Dermis blood vessel endothelial cell (primary cell): ENCODE data around the gene DTNB. TPM values are rescaled to one million over a fixed set of nuclear protein-coding genes. Genes with fewer than 3 reads are reported as not detected.
"Not testable (repeated sequence)": the region's sequence is repeated elsewhere in the genome, so short reads cannot be mapped to it uniquely, and the experiment has no call there.

ENCODE experiments used
- DNase-seq: peaks from one replicate; pipeline ENCODE4 v3.0.0; 2010
- total RNA-seq: library from RNA; depleted of rRNA; stranded (reverse); fragments of >200 nt; gene quantifications from 2 replicates; pipeline ENCODE4 v1.2.3, GENCODE V29; 2014

DTNB gene
- total RNA-seq, 1 donor from 2014 or later = 7.7 TPM

- no peak for DNase-seq
Observed at GRCh38 chr2:25411753-25412152, 261.6 kb downstream of the DTNB start.

GRCh38 chr2:25411281-25411680 is 262.1 kb downstream of the DTNB start:
- DNase-seq = no peak

DNA sequence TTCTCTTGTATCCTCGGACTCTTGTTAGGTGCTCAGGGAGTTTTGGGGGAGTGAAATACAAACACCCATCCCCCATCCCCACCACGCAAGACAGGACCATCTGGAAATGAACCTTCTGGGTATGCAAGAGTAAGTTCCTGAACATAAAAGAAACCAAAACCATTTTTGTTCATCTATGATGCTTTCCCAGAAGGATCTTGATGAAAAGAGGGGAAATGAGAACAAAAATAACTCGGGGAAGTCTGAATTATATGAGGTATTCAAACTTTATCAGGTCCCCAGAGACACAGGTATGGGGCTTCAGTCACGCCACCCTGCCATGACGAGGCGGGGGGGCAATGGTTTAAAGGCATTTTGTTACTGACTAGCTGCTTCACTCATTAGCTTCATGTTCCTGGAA is 263.0 kb downstream of the DTNB start:
- no peak for DNase-seq

- no peak for DNase-seq
Observed at GRCh38 chr2:25409468-25409867, 263.9 kb downstream of the DTNB start.

GRCh38 chr2:25409044-25409443 is 264.3 kb downstream of the DTNB start:
- no peak for DNase-seq

DNA sequence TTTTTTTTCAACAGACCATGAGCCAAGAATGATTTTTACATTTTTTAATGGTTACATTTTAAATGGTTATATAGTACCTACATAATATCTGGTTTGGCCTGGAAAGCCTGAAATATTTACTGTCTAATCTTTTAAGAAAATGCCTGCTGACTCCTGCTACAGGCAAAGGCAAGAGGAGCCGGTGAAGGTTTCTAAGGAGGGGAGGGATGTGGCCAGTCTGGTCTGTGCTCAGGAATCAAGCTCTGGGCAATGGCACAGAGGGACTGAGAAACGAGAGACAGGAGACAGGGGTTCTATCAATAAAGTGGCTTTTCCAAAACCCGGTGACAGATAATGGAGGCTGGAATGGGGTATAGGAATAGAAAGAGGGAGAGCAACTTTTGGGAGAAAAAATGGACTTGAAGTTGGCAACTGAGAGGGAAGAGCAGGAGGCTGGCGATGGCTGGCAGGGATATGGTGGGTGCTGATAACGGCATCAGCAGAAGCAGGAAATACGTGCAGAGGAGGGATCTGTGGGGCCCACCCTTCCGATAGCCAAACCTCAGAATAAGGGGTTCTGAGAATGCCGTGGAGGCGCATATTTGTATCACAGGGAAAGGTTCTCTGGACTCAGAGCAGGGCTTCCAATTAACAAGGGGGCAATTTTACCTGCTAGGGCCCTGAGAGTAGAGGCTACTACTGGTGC is 267.6 kb downstream of the DTNB start:
- no peak for DNase-seq

GRCh38 chr2:25403120-25403760 is 270.1 kb downstream of the DTNB start:
- not testable (repeated sequence) for DNase-seq

GRCh38 chr2:25402477-25402876 is 270.9 kb downstream of the DTNB start:
- no peak for DNase-seq

GRCh38 chr2:25401307-25402026 is 271.9 kb downstream of the DTNB start:
- no peak for DNase-seq

GRCh38 chr2:25400576-25401216 is 272.7 kb downstream of the DTNB start:
- DNase-seq = no peak

DNA sequence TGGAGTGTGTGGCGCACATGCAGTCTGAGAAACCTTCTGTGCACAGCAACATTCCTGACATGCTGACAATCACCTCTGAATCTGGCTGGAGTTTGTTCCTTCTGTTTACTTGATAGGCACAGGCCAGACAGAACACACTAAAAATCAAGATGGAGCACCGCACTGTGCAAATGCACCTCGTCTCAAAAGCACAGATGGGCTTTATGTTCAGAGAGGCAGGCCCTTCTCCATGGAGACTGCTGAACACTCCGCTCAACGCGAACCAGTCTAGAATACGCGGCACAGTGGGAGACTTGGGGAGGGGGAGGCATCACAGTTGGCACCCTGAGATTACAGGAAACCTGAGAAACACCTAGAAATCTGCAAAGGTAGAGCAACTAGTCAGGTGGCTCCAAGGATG is 273.2 kb downstream of the DTNB start:
- DNase-seq = no peak

DNA sequence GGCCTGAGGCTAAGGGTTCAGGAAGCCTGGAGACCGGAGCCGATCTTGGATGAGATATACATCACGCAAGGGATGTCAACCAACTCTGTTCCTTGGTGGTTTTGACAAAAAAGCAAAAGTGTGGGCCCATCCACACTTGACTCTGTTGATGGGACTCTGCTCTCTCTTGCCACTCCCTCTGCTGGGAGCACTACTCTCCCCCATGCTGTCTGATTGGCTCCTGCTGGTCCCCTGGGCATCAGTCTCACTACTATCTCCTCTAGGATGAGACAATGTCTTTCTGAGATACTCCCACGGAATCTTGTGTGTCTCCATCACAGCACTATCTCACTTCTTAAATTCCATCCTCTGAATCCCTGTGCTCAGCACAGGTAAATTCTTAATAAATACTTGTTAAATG is 274.8 kb downstream of the DTNB start:
- no peak for DNase-seq

GRCh38 chr2:25397777-25398176 is 275.6 kb downstream of the DTNB start:
- DNase-seq = no peak

GRCh38 chr2:25389161-25389560 is 284.2 kb downstream of the DTNB start:
- no peak for DNase-seq

DNA sequence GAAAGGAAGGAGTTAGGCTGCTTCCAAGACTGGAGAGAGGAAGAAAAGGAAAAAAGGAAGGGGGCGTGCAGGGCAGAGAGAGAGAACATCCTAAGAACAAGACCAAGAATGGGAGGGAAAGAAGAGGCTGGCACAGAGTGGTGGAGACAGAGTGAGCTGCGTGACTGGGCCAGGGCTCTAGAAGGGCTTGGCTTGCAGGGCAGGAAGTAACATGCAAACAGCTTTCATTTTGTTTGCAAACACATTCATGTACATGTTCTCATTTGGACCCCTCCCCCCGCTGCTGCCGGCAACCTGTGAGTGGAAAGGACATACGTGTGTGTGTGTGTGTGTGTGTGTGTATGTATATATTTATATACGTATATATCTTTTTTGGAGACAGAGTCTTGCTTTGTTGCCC is 284.9 kb downstream of the DTNB start:
- no peak for DNase-seq

DNA sequence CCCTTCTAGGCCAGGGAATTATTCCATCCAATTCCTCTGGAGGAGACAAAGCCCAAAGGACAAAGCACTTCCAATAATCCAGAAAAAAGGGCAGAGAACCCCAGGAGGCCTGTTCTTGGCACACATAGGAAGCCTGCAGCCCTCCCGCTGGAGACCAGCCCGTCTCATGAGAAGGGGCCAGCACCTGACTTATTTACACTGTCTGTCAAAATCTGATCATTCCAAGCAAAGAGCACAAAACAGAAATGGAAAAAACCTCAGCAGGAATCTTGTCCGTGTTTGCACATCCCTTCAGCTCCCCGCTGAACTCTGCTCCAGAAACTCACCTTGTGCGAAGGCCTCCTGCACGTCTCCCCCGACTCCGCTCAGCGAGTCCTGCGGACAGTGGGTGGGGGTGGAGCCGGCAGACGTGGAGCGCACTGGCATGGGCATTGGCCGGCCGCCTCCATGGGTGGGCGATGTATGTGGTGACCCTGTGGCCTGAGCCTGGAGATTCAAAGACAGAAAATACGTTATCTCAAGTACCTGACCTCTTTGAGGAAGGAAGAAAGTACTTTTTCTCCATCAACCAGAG is 285.4 kb downstream of the DTNB start:
- no peak for DNase-seq

DNA sequence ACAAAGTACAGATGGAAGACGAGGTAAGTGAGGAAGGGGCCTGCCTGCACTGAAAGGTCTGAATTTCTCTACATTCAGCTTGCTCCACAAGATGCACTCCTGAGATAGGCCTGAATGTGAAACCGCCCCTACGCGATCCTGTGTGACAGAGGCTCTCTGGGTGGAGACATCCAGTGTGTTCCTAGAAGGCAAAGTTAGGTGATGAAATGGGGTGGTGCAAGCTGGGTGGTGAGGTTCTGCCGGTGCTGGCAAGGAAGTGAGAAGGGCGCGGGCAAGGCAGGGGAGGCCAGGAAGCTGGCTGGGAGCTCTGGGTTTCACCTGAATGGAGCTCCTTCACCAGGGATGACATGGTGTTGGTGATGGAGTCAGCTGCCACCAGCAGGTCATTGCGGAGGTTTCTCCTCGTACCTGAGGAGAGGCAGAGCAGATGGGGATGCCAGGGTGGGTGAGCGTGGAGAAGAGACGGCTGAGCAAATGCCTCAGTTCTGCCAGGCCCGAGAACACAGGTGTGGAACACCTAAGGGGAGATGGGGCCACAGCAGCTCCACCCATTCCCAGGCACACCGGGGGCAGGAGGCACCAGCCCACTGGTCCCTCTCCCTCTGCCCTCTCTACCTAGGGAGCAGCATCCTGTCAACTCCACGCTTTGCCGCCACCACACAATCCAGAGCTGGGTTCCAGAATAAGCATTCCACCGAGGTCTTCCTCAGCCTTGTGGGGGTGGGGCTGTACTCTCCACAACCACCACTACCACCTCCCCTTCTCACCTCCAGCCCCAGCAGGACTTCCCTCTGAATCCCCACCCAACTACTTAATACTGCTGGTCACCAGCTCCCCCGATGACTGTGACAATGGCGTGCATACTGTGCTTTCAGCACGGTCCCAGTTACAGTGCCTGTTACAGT is 286.2 kb downstream of the DTNB start:
- DNase-seq = no peak

DNA sequence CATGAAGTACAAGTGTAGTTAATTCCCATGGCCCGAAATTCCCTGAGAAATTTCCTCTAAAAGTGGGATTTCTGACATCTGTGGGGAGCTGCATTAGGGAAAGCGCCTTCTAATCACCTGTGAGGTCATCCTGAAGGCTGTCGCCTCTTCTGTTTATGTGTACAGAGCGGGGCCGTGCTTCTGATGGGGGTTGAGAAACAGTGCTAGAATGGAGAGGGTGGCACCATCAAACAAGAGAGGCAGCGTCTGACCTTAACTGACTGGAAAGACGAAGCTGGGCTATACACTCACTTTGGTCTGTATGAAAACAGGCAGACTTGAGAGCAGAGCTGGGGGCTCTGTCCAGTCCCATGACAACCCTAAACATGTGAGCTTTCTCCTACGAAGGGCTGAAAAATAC is 287.5 kb downstream of the DTNB start:
- DNase-seq = no peak

DNA sequence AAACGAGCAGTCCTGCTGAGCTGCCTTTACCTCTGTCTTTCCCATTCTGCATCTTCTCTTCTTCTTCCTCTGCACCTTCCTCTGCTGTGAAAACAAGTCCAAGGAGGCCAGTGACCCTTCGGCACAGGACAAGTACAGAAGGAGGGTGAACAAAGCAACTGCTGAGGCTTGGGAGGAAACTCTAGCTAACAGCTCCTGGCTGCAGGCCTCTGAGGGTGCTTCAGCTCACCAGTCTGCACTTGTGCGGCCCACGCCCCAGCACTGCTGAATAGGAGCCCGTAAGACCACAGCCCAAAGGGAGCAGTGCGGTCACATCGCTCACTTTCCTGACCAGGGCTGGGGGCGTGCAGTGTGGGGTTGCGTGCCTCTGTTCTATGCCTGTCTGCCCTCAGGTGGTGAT is 289.6 kb downstream of the DTNB start:
- no peak for DNase-seq

GRCh38 chr2:25381502-25381901 is 291.9 kb downstream of the DTNB start:
- no peak for DNase-seq

- DNase-seq = no peak
Observed at GRCh38 chr2:25380586-25381375, 292.6 kb downstream of the DTNB start.
